Endodermal cell (in vitro differentiated cells): ENCODE results near the gene ZFYVE9. TPM values are rescaled to one million over a fixed set of nuclear protein-coding genes. Genes with fewer than 3 reads are reported as not detected.
A peak's percentile ranks its signal among the peaks of the same experiment; 100 is the strongest.

Experiments
- DNase-seq: peaks from one replicate; pipeline ENCODE4 v3.0.0-alpha.2; 2017
- H3K27ac ChIP-seq: 2 replicates; pipeline ENCODE4 v1.5.1; 2013; ENCODE audit warnings: mild to moderate bottlenecking, low read depth, low read length, moderate library complexity
- H3K27me3 ChIP-seq: 2 replicates; pipeline ENCODE4 v1.6.1; 2013; ENCODE audit warnings: mild to moderate bottlenecking, low read length, moderate library complexity; ENCODE audit not compliant: insufficient read depth, control insufficient read depth, poor library complexity, severe bottlenecking
- H3K36me3 ChIP-seq: 2 replicates; pipeline ENCODE4 v1.7.0; 2013; ENCODE audit warnings: mild to moderate bottlenecking, low read length, moderate library complexity; ENCODE audit not compliant: control insufficient read depth, insufficient read depth
- H3K4me1 ChIP-seq: one replicate; pipeline ENCODE4 v1.7.0; 2013; ENCODE audit warnings: low read length; ENCODE audit not compliant: control insufficient read depth, insufficient read depth
- H3K4me3 ChIP-seq: 2 replicates; pipeline ENCODE4 v1.5.1; 2013; ENCODE audit warnings: mild to moderate bottlenecking, low read length, moderate library complexity
- H3K9ac ChIP-seq: 2 replicates; pipeline ENCODE4 v1.6.1; 2013; ENCODE audit warnings: mild to moderate bottlenecking, low read length, moderate library complexity; ENCODE audit not compliant: poor library complexity, severe bottlenecking; ENCODE audit errors: extremely low read depth
- H3K9me3 ChIP-seq: 2 replicates; pipeline ENCODE4 v1.6.1; 2013; ENCODE audit warnings: mild to moderate bottlenecking, low read length, moderate library complexity; ENCODE audit not compliant: control insufficient read depth
- H3K27ac Mint-ChIP-seq: 2 replicates; pipeline ENCODE4 v1.8.0; 2020; ENCODE audit warnings: mixed read lengths
- H3K27me3 Mint-ChIP-seq: 2 replicates; pipeline ENCODE4 v1.8.0; 2021; ENCODE audit warnings: mild to moderate bottlenecking, mixed read lengths; ENCODE audit not compliant: insufficient read depth
- H3K36me3 Mint-ChIP-seq: 2 replicates; pipeline ENCODE4 v1.8.0; 2020; ENCODE audit warnings: low read depth, mixed read lengths
- H3K4me1 Mint-ChIP-seq: 2 replicates; pipeline ENCODE4 v1.8.0; 2020; ENCODE audit warnings: mixed read lengths
- H3K4me3 Mint-ChIP-seq: 2 replicates; pipeline ENCODE4 v1.8.0; 2020; ENCODE audit warnings: mild to moderate bottlenecking, moderate library complexity, mixed read lengths
- H3K9me3 Mint-ChIP-seq: 2 replicates; pipeline ENCODE4 v1.8.0; 2020; ENCODE audit warnings: mild to moderate bottlenecking, mixed read lengths
- CTCF ChIP-seq: fragments of 200-600 bp; sonication (generic); conservative IDR thresholded peaks from 2 replicates; pipeline ENCODE4 v1.5.0; 2021; ENCODE audit warnings: antibody characterized with exemption, mild to moderate bottlenecking
- WGBS, 2 experiments: methylation state at CpG; one replicate each; pipeline versions ENCODE4 v1.1.5 to v1.1.7; 2013; ENCODE audit warnings: missing lambda C conversion rate in 2 of 2, mixed read lengths in 1 of 2; ENCODE audit not compliant: insufficient coverage in 1 of 2, insufficient read length in 1 of 2; 5-methylcytosine and 5-hydroxymethylcytosine counted together
- total RNA-seq, 2 donors: library from RNA; stranded (reverse); fragmentation: NEBNext Ultra II Directional in 1 of 2; extraction: Animal tissue kit (Norgen Biotek cat#: 25700) in 1 of 2; gene quantifications; 2 replicates in 1 of 2; 3 replicates in 1 of 2; pipeline ENCODE4 v1.2.1, GENCODE V29; 2021

ZFYVE9 gene
- total RNA-seq, 2 donors from 2014 or later: 34.3 to 40.5 TPM

- H3K4me3 ChIP-seq: peak overlapping the region; percentile 96
- H3K9ac ChIP-seq: peak overlapping the region; percentile 84
- no peak for TF ChIP-seq CTCF
- H3K9me3 Mint-ChIP-seq: no peaks in the 10 kb centered on the region
- H3K27me3 Mint-ChIP-seq: no peaks in the 10 kb centered on the region
- H3K36me3 Mint-ChIP-seq: peaks cover 30% of the 10 kb centered on the region
- peak overlapping the region; percentile 98 for H3K27ac Mint-ChIP-seq
- H3K27me3 ChIP-seq: no peaks in the 10 kb centered on the region
- peak; percentile 77 for DNase-seq
- H3K4me1 Mint-ChIP-seq: peaks cover 22% of the 10 kb centered on the region
- WGBS, 2 experiments: 6 to 12% methylated on average over 16 to 22 of the region's 22 CpGs
- no peaks in the 10 kb centered on the region for H3K9me3 ChIP-seq
- peak overlapping the region; percentile 76 for H3K27ac ChIP-seq
- H3K4me1 ChIP-seq: no peaks in the 10 kb centered on the region
- H3K4me3 Mint-ChIP-seq: peak overlapping the region; percentile 94
- peaks cover 43% of the 10 kb centered on the region for H3K36me3 ChIP-seq
Measured at GRCh38 chr1:52365071-52365745, 223.3 kb downstream of the ZFYVE9 start.

- H3K27ac ChIP-seq: peak within 1 kb of the TSS; percentile 76
- no peaks in the 10 kb centered on the region for H3K27me3 ChIP-seq
- Mint-ChIP-seq H3K4me1 (peaks cover 22% of the 10 kb centered on the region), H3K4me3 (peak within 1 kb of the TSS; percentile 94), H3K27ac (peak within 1 kb of the TSS; percentile 98), H3K27me3 (no peaks in the 10 kb centered on the region), H3K9me3 (no peaks in the 10 kb centered on the region), H3K36me3 (peaks cover 25% of the 10 kb centered on the region)
- peak; percentile 100 for DNase-seq
- no peaks in the 10 kb centered on the region for H3K4me1 ChIP-seq
- no peaks in the 10 kb centered on the region for H3K9me3 ChIP-seq
- H3K9ac ChIP-seq: peak within 1 kb of the TSS; percentile 84
- TF ChIP-seq CTCF: peak; percentile 41
- H3K4me3 ChIP-seq: peak within 1 kb of the TSS; percentile 96
- peaks cover 37% of the 10 kb centered on the region for H3K36me3 ChIP-seq
- 0% methylated on average over 41 to 92 of the region's 92 CpGs for WGBS, 2 experiments
Measured at GRCh38 chr1:52365746-52366516, 224.0 kb downstream of the ZFYVE9 start, which contains the start of gene CC2D1B. TSS of gene CC2D1B (minus strand) at chr1:52366205. CDS start at chr1:52364620, 1,585 bp downstream.

- WGBS, 2 experiments: 41 to 58% methylated on average over 8 of the region's 8 CpGs
Measured at GRCh38 chr1:52366517-52366827, 224.6 kb downstream of the ZFYVE9 start.

More at GRCh38 chr1:52366517-52366827, 224.6 kb downstream of the ZFYVE9 start:
- Histone ChIP-seq H3K9ac (no peak overlapping the region), H3K9me3 (no peaks in the 10 kb centered on the region), H3K27ac (no peak overlapping the region), H3K4me3 (peak overlapping the region; percentile 96), H3K36me3 (peaks cover 37% of the 10 kb centered on the region), H3K4me1 (no peaks in the 10 kb centered on the region), H3K27me3 (no peaks in the 10 kb centered on the region)
- TF ChIP-seq CTCF: no peak
- Mint-ChIP-seq H3K27me3 (no peaks in the 10 kb centered on the region), H3K27ac (no peak overlapping the region), H3K9me3 (no peaks in the 10 kb centered on the region), H3K4me3 (peak overlapping the region; percentile 94), H3K36me3 (peaks cover 23% of the 10 kb centered on the region), H3K4me1 (peaks cover 22% of the 10 kb centered on the region)
- no peak for DNase-seq
